HUDEP-2 (cell line): ENCODE measurements around the gene MAPK4.

Source experiments
- DNase-seq, 76 experiments: peaks; one replicate each; lab custom pipeline; 2025; ENCODE audit not compliant: unreplicated experiment in 76 of 76; lab: John Stamatoyannopoulos, UW

The MAPK4 gene

DNA sequence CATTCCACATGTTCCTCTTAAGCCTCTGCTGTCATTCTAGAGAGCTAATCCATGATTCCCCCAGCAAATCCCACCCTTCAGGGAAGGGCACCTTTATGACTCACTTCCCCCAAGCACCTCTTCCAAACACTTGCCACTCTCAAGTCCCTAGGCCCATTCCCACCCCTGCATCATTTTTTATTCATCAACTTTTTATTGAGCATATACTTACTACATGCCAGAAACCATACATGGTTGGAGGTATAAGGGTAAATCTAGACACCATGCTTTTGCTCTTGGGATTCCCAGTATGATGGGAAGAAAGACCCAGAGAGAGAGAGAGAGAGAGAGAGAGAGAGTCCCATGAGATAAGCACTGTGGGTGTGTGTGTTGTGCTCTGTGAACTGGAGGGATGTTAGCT is 87.9 kb downstream of the MAPK4 start:
- no peak for DNase-seq

DNA sequence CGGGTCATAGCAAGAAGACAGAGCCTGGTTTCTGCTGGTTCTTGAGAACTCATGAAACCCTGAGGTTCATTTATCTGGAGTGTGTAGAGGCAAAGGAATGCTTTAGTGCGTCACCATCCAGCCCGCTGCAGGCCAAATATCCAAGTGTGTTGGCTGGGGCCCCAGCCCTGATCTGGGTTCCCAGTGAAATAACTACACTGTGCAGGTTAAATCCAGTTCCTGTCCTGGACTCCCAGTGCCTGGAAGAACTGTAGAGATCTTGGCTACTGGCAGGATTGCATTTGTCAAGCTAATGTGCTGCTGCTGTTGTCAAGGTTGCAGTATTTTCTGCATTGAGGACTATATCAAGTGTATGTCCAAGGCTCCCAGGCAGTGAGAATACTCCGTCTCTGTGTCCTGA is 89.9 kb downstream of the MAPK4 start:
- DNase-seq, result no peak

DNA sequence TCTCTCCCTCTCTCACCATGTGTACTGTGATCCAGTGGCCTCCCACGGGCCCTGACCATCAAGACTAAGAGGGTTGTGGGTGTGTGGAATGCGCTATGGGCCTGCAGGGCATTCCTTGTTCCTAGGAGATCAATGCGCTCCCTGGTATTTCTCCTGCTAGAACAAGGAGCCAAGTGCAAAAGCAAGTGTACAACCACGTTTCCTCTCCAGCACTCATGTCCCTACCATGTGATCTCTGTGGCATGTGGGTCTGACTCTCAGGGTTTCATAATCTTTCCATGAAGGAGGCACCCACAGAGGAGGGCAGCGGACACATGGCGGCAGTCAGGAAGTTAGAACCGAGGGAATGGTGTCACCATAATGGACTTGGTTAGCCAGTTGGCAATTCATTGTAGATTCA is 91.4 kb downstream of the MAPK4 start:
- no peak for DNase-seq

DNA sequence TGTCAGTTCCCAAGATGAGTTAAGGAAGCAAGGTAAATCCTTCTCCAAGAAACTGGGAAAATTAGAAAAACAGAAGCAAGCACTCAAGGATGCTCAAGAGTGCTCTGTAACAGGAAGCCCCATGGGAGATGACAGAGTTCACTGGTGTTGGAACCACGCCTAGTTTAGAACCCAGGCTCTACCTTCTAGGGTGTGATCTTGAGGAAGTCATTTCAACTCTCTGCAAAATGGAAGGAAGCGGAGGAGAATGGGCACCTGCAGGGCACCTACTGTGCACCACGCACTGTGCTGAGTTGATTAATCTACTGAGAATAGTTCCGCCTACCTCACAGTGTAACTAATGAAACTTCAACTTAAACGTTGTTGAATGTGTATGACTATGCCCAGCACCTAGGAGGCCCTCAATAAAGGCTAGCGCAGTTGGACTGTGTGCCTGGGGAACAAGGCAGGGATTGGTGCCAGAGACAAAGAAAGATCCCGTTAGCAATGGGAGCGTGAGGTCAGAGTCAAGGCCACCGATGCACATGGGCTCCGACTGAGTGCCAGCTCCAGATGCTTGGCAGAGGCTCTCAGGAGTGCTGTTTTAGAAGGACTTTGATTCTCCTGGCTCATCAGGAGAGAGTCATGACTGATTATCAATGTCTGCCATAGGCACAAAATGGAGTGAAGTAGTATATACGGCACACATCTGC is 93.7 kb downstream of the MAPK4 start:
- no peak for DNase-seq

DNA sequence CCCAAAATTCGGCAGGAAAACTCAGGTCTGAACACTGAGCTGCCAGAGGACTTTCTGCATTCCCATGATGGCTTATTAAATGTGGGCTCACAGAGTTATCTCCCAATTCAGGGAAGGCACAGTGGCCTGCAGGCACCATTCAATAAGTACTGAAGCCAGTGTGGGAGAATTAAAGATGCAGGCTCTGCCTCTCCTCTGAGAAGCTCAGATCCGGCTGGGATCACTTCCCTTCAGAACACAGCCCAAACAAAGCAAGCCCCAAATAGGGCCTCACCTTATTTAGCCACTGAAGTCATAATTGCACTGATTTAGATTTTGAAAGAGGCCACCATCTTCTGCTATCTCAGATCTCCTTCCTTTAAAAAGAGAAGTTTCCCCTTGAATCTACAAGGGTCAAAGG is 94.3 kb downstream of the MAPK4 start:
- no peak for DNase-seq

DNA sequence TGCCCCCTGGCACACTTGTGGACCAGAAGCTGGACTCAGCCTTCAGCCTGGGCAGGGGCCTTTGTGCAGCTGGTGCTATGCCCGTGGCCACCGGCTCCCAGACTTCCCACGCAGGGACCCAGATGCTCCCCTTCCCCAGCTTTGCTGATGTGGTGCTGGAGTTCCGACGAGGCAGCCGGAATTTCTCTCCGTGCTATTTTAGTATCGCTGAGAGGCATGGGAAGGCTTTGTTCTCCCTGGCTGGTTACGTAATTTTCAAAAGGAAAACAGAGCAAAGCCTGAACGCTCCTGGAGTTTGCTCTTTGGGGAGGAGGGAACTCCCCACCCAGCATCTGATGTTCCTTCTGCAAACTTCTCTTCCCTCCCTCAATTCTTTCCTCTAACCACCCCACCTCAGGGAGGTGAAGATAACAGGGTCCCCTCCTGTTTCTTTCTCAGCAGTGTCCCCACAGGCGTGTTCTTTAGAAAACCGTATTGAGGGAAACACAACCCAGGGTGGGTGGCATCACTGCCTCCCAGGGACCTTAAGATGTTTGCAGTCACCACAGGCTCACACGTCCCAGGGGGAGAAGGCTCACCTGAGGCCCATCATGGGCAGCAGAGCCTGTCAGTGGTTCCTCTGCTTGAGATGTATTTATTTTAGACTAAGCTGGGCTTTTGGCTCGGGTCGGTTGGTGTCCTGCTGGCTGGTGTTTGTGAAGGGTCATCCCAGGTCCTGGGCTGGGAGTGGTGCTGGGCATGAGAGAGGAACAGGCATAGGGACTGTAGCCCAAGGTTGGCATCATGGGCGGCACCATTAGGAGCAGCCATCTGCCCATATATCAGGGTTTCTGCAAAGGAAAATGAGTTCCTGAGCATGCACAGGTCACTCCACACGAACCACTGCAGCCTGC is 95.0 kb downstream of the MAPK4 start:
- no peak for DNase-seq

DNA sequence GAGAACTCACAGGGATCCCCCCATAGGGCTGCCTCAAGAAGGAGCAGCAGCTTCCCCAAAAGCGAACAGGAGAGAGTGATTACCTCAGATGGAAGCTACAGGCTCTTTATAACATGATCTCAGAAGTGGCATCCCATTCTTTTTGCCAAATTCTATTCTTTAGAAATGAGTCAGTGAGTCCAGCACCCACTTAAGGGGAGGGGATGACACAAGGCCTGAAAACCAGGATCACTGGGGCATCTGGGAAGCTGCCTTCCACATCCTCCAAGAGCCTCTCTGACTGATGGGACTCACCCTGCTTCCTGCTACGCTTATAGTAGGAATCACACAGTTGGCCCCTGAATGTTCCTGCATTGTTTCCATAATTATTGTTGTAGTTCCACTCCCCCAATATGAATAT is 96.5 kb downstream of the MAPK4 start:
- DNase-seq, result no peak

DNA sequence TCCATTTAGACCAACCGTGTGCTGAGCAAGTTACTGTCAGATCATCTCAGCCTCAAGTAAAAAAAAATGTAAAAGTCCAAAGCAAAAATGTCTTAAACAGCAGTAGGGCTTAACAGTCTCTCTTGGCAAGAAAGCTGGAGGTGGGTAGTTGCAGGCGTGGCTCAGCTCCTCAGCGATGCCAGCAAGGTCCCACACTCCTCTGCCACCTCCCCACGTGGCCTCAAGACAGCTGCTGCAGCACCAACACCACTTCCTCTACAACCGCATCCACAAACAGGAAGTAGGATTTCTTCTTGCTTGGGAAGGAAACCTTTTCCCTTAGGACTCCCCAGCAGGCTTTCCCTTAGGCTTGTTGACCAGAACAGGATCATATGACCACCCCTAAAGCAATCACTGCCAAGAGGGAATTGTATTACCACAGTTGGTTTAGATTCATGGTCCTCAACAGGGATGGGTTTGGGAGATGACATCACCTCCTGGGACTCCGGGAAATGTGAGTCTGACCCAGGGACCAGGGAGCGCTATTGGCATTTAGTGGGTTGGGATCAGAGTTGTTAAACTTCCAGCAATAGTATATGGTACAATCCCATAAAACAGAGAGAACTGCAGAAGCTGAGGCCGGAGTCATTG is 97.1 kb downstream of the MAPK4 start:
- no peak for DNase-seq

DNA sequence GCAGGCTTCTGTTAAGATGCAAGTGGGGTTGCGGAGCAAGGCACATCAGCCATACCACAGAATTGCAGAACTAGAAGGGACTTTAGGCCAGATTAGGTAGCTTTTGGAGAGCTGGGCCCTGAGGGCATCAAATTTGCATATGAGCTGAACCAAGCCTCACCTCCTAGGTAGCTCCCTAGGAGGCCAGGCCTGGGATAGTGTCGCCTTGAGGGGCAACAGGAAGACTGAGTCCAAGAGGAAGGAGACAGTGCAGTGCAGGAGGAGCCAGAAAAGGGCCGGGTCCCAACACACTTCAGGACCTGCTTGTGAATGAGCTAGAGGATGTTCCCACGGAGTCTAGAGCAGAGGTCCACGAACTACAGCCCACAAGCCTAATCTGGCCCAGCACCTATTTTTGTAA is 98.7 kb downstream of the MAPK4 start:
- DNase-seq, result no peak

DNA sequence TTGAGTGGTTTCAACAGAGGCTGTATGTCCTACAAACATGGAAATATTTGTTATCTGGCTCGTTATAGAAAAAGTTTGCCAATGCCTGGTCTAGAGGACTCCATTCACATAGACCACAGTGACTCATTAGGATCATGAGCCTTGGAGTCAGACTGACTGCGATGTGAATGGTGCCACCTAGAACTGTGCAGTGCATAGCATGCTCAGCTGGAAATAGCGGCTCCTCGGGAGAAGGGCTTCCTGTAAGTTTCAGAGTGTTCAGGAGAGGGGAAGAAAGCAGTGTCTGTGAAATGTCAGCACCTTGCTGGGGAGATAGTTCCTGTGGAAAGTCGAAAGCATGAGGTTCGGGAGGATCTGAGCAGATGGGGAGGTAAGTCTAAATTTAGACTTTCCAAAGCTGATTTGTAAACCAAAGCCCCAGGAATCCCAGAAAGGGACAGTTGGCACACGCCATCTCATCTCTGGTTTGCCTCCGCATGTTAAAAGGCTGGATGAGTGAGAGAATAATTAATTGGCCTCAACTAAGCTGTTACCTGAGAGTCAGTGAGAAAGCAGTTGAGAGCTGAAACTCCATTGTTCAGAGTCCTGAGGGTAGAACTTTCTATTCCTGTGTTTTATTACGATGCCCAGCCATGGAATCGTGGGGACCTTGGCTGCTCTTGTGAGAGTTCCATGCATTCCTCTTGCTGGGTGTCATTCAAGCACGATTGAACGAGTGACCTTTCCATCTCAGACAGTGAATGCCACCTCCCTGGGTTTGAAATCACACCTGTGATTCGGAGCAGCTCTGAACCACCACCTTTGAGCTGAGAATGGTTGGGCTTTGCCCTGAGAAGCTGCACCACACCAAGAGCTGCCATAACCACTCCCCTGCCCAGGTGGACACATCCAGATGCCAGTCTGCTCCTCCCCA is 99.5 kb downstream of the MAPK4 start:
- peak in 1 of 76 experiments; percentile 7 for DNase-seq

DNA sequence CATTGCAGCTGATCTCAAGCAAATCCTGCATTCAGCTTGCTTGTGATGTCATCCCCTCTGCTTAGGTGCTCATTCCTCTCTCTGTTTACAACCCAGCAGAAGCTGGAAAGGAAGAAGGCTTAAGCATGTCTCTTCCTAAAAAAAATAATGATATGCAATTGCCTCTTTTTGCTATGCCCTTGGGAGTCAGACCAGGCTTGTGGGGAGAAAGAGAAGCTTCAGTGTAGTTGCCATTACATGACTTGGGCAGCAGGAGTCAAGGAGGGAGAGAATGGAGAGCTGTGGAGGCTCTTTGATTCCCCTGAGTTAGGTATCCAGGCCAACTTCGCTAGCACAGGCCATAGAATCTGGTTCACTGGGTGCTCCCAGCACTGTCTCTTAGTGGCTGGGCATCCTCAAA is 101.1 kb downstream of the MAPK4 start:
- no peak for DNase-seq

DNA sequence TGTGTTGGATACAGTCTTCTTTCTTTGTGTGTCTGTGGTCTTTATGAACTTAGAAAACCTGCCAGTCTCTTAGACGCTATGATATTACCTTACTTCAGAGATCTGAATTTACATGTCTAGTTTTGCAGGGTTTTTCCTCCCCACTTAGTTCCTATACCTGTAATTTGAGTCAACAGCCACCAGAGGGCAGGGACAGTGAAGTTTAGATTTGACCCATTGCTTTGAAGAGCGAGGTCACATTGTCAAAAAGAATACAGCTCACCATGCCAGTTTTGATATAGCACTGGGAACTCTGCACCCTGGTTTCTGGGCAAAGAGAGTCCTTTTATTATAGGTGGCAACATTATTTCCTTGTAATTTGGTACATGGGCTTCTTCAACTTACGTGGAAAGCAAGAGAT is 102.3 kb downstream of the MAPK4 start:
- DNase-seq, result peak in 19 of 76 experiments; percentile 1 to 47 (median 15)

DNA sequence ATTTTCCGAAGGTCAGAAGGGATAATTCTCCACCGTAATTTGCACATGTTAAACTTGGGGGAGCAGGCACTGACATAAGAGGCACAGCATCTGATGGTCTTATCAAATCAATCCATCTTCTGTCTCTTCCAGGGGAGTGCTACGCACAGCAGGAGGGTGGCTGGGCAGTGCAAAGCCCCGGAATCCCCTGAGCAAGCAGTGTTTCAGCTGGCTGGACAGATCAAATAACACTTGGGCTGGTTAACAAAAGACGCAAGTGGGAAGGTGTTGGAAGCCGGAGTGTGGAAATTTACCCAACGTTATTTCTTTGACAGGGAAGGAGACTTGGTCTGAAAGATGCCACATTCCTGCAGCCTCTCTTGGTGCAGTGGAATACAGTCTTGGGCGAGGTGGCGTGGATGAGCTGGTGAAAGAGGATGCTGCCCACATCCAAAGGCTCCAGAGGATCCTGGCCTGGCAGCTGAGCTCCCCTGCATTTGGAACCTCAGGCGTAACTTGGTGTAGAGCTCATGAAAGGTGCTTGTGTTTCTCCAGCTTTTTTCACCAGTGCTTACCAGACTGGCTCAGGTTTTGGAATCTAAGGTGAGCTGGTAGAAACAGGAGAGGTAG is 103.0 kb downstream of the MAPK4 start:
- DNase-seq, result no peak

DNA sequence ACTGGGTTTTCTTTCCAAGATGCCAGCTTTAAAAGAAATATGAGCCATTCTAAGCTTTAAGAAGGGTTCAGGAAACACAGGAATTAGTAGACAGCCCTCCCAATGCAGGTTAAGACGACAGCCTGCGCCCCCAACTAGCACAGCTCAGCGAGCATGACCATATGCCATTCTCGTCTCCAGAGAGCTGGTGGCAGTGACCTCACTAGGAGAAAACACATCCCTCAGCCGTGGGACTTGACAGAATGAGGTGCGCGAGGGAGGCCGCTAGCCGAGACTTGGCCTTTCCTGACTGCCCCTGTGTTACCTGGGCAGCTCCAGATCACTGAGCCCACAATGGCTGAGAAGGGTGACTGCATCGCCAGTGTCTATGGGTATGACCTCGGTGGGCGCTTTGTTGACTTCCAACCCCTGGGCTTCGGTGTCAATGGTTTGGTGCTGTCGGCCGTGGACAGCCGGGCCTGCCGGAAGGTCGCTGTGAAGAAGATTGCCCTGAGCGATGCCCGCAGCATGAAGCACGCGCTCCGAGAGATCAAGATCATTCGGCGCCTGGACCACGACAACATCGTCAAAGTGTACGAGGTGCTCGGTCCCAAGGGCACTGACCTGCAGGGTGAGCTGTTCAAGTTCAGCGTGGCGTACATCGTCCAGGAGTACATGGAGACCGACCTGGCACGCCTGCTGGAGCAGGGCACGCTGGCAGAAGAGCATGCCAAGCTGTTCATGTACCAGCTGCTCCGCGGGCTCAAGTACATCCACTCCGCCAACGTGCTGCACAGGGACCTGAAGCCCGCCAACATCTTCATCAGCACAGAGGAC is 103.9 kb downstream of the MAPK4 start:
- DNase-seq, result no peak

DNA sequence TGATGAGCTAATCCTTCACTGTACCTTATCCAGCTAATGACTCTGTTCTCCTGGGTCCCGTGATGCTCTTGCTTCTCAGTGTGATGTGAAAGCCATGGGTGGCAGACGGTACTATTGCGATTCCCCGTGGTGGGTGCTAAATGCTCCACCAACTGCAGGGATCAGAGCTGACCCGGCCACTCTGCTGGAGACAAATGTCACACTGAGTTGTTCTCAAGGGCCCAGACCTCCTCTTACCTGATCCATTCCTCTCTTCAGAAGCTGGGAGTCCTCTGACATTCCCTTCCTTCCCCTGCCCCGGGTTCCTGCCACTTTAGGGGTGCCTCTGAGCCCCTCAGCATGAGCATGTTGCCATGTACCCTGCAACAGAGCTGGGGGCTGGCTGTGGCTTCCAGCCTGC is 105.1 kb downstream of the MAPK4 start:
- DNase-seq, result no peak

DNA sequence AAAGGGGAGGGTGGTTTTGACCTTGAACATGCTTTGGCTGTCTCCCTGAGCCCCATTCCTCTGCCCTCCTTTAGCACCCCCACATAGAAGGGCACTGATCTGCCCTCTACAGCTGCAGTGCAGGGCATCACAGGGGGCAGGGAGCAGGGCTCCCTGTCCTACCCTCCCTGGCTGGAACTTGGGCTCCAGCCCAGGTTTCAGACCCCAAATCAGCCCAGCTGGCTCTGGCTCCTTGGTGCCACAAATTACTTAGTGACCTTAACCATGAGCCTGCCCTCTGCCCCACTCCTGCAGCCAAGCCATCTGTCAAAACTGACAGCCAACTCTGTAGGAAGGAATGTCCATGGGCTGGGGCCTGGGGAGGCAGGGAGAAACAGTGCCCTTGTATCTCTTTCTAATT is 105.6 kb downstream of the MAPK4 start:
- DNase-seq, result no peak

DNA sequence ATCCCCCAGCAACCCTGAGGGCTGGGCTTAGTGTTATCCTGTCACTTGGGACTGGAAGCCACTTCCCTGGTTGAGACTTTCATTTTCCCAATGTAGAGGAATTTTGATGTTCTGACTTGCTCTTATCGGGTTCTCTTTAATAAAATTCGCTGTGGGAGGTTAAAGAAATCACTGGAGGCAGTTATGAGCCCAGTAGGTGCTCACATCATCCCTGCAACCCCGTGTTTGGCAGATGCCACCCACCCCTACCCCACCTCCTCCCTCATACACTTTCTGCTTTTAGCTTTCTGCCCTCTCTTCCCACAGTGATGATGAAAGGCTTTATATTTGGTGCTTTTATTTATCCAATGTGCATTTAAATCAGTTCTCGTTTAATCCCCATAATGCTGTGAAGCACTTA is 106.6 kb downstream of the MAPK4 start:
- no peak for DNase-seq

DNA sequence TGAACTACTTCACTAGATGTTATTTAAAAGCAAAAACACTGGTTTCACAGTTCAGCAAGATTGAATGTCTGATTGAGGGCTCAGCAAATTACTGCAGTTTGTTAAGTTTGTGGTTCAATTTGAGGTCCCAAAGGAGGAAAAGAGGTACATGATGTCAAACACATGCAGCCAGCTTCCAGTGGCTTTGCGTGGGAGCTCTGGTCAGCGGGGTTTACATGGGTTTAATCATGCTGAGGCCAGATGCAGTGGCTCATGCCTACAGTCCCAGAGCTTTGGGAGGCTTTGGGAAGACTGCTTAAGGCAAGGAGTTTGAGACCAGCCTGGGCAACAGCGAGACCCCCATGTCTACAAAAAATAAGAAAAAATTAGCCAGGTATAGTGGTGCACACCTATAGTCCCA is 111.5 kb downstream of the MAPK4 start:
- no peak for DNase-seq

DNA sequence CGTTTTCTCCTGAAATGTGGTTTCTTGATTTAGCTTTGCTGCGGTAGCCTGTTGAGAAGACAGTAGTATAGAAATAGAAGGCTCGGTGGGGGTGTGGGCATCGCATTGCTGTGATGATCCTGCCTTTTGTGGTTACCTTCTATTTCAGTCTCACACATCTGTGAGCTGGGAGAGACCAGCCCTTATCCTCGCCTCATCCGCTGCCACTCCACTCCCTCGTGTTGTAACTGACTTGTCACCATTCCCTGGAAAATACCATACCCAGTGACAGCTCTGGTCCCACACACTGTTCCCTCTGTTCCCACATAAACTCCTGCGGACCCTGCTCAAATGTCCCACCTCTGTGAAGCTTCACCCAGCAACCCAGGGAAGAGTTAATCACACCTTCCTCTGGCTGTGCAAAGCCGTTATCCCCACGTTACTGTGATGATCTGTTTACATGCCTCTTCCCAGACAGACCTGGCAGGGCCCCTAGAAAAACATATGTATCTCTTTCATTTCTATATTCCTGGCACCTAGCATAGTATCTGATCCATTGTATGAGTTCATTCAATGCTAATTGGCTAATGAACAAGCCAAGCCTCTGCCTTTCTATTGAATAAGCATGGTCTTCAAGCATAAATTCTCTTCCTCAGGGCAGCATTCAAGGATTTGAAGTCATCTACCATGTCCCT is 114.6 kb downstream of the MAPK4 start:
- no peak for DNase-seq
